Lung (tissue), 12 donors: ENCODE data around the gene MYO7A. TPM values are rescaled to one million over a fixed set of nuclear protein-coding genes. Genes with fewer than 3 reads are reported as not detected.

Experiments
- ATAC-seq: fragments of 200-7000 bp; cut with Tn5 transposase; one replicate; pipeline ENCODE4 v1.9.1; 2020; ENCODE audit warnings: moderate number of reproducible peaks; ENCODE audit not compliant: insufficient read depth, low FRiP score
- DNase-seq, 3 donors: peaks; one replicate each; pipeline ENCODE4 v3.0.0-alpha.2; 2013 to 2017
- H3K27ac ChIP-seq, 2 donors: one replicate each; pipeline ENCODE4 v1.5.1; 2013; ENCODE audit warnings: mild to moderate bottlenecking in 2 of 2, moderate library complexity in 2 of 2, control low read depth in 1 of 2, inconsistent platforms in 1 of 2, low read depth in 1 of 2, low read length in 1 of 2
- H3K27me3 ChIP-seq, 3 donors: one replicate each; pipeline ENCODE4 v1.5.1; 2013; ENCODE audit warnings: low read length in 2 of 3; ENCODE audit not compliant: control insufficient read depth in 3 of 3, insufficient read depth in 3 of 3
- H3K36me3 ChIP-seq, 4 donors: one replicate each; pipeline ENCODE4 v1.5.1; 2013; ENCODE audit warnings: low read length in 4 of 4, mild to moderate bottlenecking in 1 of 4, moderate library complexity in 1 of 4; ENCODE audit not compliant: control insufficient read depth in 4 of 4, insufficient read depth in 4 of 4
- H3K4me1 ChIP-seq, 5 donors: one replicate each; pipeline ENCODE4 v1.5.1; 2013; ENCODE audit warnings: low read length in 5 of 5, mild to moderate bottlenecking in 2 of 5, moderate library complexity in 1 of 5; ENCODE audit not compliant: control insufficient read depth in 5 of 5, insufficient read depth in 5 of 5
- H3K4me3 ChIP-seq: one replicate; pipeline ENCODE4 v1.5.1; 2013; ENCODE audit warnings: mild to moderate bottlenecking, control low read depth, moderate library complexity
- H3K9ac ChIP-seq, 2 donors: one replicate each; pipeline ENCODE4 v1.5.1; 2013; ENCODE audit warnings: low read length in 2 of 2, control low read depth in 1 of 2; ENCODE audit not compliant: insufficient read depth in 1 of 2
- H3K9me3 ChIP-seq, 4 donors: one replicate each; pipeline ENCODE4 v1.5.1; 2013; ENCODE audit warnings: low read length in 3 of 4, mild to moderate bottlenecking in 1 of 4, moderate library complexity in 1 of 4; ENCODE audit not compliant: control insufficient read depth in 4 of 4, insufficient read depth in 3 of 4
- CTCF ChIP-seq: IDR thresholded peaks from 2 replicates; pipeline ENCODE4 v1.5.1; 2012; ENCODE audit warnings: mild to moderate bottlenecking; ENCODE audit errors: control extremely low read depth, extremely low read depth
- WGBS, 2 donors: extraction: QIAGEN DNeasy Blood & Tissue Kit; methylation state at CpG; one replicate each; pipeline ENCODE4 v1.1.7; 2013; 5-methylcytosine and 5-hydroxymethylcytosine counted together
- polyA plus RNA-seq, 2 donors: library from polyadenylated mRNA; stranded (reverse); fragments of 200-250 nt; gene quantifications; one replicate each; pipeline ENCODE4 v1.2.1, GENCODE V29; 2013
- total RNA-seq, 2 donors: library from RNA; depleted of rRNA in 1 of 2; stranded (reverse); fragments of >200 nt in 1 of 2; gene quantifications; one replicate each; pipeline ENCODE4 v1.2.1, GENCODE V29; 2014 to 2021
- donor health status: control.
- donor health status: control.
- donor health status: Bipolar disorder and iron deficiency.
- donor health status: healthy.
- donor health status: DM: yes; HTN: yes; CAD: no.

The MYO7A gene
- total and polyA plus RNA-seq, 4 donors = 1.8 to 10.2 (median 6.3) TPM

DNA sequence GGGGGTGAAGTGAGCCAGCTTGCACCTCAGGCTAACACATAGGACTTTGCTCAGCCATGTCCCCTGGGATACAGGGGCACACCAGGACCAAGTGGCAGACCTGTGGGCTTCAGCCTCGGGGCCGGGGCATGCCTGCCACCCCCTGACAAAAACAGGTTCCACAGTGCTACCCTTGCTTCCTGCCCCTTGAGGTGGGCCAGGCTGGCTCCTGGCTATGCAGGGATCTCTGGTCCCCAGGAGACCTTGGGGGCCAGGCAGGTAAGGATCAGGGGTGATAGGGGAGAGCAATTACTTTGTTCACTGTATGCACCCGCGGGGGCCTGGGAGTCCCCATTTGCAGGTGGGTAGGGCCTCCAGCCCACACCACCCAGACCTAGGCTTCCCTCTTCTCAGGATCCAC, 2.4 kb upstream of the MYO7A start:
- no peak for ATAC-seq
- H3K36me3 ChIP-seq = peaks cover 0 to 9% (median 0%) of the 10 kb centered on the region in 4 donors
- no peak overlapping the region for H3K27ac ChIP-seq
- no peak for DNase-seq
- H3K4me3 ChIP-seq = no peak overlapping the region
- TF ChIP-seq CTCF = no peak
- WGBS, 2 donors = 80 to 98% methylated on average over 4 of the region's 4 CpGs
- no peaks in the 10 kb centered on the region for H3K27me3 ChIP-seq
- H3K4me1 ChIP-seq = peaks cover 0 to 18% (median 0%) of the 10 kb centered on the region in 5 donors
- no peaks in the 10 kb centered on the region for H3K9me3 ChIP-seq
- no peak overlapping the region for H3K9ac ChIP-seq

DNA sequence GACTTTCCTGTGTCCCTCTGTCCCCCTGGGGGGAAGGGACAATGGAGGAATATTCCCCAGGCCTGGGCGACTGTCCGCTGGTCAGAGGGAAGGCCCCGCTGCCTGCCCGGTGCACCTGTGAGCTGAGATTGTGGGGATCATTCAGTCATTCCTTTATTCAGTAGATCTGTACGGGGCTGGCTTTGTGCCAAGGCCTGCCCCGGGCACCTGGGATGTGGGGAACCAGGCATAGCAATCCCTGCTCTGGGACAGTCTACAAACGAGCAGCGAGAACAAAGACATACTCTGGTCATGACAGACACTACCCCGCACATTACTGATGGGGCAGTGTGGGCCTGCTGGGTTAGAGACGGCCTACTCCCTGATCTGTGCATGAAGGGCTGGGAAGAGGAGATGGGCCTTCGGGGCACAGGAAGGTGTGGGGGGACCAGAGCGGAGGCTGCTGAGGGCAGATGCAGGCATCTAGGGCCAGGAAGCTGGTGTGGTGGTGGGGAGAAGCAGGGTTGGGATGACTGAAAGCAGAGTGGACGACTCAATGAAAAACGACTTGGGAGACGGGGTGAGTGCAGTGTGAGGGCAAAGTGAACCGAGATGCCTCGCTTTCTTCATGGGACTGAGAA, 1.8 kb upstream of the MYO7A start:
- no peaks in the 10 kb centered on the region for H3K27me3 ChIP-seq
- H3K4me1 ChIP-seq = peaks cover 0 to 22% (median 0%) of the 10 kb centered on the region in 5 donors
- peaks cover 0 to 9% (median 0%) of the 10 kb centered on the region in 4 donors for H3K36me3 ChIP-seq
- no peaks in the 10 kb centered on the region for H3K9me3 ChIP-seq
- no peak for TF ChIP-seq CTCF
- 80 to 89% methylated on average over 17 of the region's 17 CpGs for WGBS, 2 donors
- DNase-seq (no peak), ATAC-seq (no peak)
- no peak overlapping the region for H3K9ac ChIP-seq
- no peak overlapping the region for H3K27ac ChIP-seq
- H3K4me3 ChIP-seq = no peak overlapping the region

DNA sequence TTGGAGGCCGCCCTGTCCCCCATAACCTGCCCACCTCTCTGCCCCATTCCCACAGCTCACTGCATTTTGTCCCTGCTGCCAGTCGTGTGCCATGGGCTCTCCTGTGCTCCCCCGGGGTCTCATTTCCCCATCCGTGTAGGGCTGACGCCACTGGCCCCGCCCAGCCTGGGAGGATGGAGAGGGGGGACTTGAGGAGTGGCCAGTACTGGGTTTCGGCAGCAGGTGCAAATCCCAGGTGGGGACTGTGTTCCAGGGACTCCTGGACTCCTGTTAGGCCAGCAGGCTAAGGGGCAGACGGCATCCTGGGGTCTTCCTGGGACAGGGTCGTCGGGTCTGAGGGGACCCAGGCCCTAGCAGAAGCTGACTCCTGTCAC, 1.2 kb upstream of the MYO7A start:
- Histone ChIP-seq H3K27ac (no peak overlapping the region), H3K36me3 (peaks cover 0 to 7% (median 0%) of the 10 kb centered on the region in 4 donors), H3K27me3 (no peaks in the 10 kb centered on the region), H3K4me1 (peaks cover 0 to 26% (median 3%) of the 10 kb centered on the region in 5 donors), H3K9ac (no peak overlapping the region), H3K4me3 (no peak overlapping the region), H3K9me3 (no peaks in the 10 kb centered on the region)
- TF ChIP-seq CTCF = no peak
- 17 to 20% methylated on average over 10 of the region's 10 CpGs for WGBS, 2 donors
- ATAC-seq (no peak), DNase-seq (no peak)
